Right hindlimb (tissue), 1 donor: ENCODE data around the gene TIMM21.

Source experiments
- DNase-seq: peaks from one replicate; pipeline ENCODE4 v3.0.0-alpha.2; 2018

TIMM21 gene

DNA sequence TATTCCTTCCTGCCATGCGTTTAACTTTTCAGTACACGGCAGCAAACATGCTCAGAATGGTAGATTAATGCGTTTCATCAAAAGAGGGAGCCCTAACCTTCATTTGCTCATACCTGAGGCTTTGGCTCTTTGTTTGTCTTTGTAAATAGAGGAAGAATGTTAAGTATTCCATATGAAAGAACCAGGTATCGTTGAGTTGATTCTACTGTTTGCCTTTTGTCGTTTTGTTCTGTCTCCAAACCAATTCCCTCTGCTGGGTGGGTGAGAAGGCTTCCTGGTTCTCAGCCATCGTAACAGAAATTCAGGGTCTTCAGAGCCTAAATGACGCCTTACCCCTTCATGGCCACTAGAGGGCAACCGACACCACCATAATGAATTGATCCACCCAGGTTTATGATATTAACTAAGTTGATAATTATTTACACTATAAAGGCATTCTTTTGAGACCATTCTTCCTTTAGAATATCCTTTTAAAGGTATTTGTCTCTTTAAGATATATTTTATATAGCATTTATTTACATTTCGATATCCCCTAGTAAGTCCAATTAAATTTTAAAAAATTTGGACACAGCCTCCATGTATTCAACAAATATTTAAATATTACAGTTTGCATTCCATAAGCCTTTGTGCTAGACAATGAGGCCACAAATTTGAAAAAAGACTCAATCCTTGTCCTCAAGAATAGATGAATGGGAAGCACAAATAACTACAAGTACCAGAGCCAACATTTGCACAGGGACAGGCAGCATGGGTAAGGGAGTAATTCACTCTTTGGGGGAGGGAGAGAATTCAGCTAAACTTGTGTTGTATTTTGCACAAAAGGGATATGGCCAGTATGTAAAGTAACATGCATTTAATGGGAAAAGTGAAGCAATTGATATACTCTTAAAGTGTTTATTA is 48.1 kb downstream of the TIMM21 start:
- DNase-seq: peak; percentile 46

DNA sequence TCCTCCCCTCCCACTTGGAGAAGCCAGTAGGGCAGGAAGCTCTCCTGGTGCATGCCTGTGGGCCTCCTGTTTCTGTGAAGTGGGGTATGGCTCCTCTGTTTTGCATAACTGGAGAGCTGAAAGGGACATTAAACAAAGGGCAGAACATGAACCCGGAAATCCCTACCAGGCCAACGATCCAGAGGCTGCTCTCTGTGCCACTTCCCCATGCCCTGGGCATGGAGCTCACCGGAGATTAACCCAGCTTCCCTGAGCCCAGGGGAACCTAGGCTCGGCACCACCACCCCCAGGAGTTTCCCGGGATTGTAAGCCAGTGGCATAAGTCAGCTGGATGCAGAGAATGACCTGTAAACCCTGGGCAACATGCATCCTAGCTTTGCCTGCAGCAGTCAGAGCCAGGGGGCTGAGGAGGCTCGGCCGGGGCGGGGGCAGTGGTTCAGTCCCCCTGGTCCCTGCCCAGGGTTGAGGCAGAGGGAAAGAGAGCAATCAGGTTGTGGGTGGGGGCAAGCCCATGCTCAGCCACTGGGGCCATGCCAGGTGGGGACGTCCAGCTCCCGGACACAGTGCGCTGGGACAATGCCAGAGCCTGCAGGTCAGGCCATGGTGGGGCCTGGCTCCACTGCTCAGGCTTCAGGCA is 49.5 kb downstream of the TIMM21 start:
- no peak for DNase-seq

DNA sequence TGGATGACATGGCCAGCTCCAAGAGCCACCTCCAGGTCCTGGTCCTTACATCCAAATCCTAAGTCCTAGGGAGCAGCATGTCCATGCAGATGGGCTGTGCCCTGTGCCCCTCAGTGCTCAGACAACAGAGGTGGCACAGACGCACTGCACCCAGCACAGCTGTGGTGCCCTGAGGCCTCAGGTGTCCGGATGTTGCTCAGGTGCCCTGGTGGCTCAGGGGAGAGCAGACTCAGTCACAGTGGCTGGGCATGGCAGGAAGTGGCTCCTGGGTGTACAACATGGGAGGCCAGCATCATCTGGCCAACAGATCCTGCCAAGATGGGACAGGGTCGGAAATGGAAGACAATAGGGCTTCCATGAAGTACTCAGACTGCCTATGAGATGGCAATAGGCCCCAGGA is 50.1 kb downstream of the TIMM21 start:
- no peak for DNase-seq

GRCh38 chr18:74200780-74201179 is 52.5 kb downstream of the TIMM21 start:
- DNase-seq: no peak

GRCh38 chr18:74203811-74204210 is 55.5 kb downstream of the TIMM21 start:
- DNase-seq: no peak

DNA sequence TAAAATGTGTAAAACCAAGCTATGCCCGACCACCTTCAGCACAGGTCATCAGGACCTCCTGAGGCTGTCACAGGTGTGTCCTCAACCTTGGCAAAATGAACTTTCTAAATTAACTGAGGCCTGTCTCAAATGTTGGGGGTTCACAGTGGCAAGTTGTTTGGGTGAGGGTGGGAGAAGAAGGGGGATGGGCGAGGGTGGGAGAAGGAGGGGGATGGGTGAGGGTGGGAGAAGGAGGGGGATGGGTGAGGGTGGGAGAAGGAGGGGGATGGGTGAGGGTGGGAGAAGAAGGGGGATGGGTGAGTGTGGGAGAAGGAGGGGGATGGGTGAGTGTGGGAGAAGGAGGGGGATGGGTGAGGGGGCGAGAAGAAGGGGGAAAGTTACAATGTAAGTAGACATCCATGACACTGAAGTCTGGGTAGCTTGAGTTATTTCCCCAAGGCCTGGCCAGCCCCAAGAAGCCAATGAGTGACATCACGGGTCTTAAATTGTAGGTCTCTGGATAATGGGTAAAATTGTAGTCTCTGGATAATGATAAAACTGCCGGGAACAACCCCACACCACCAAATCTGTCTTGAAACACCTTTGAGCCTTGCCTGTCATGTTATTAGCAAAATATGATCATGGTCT is 56.3 kb downstream of the TIMM21 start:
- no peak for DNase-seq
